ENCODE data around the gene ITGAD.

- TF ChIP-seq CTCF (IDR thresholded peaks at IDR 0.05; ENCODE audit: low read depth, low read length, poor library complexity, severe bottlenecking) (no peak), EZH2phosphoT487 (IDR thresholded peaks at IDR 0.05; ENCODE audit: borderline replicate concordance, low read length) (no peak)
Observed at GRCh38 chr16:31465788-31466370, 72.7 kb downstream of the ITGAD start.
